ENCODE data around the gene FBXL7. TPM values are rescaled to one million over a fixed set of nuclear protein-coding genes. Genes with fewer than 3 reads are reported as not detected.

The FBXL7 gene
- total and polyA plus RNA-seq, 9 of the 15 experiments (the other 6 are each of a cell fraction or from before 2014, with no cell fraction given), result 0.04 to 0.08 TPM; not detected in 7

- TF ChIP-seq ARID3B (CRISPR knock-in tag; IDR thresholded peaks at IDR 0.05; ENCODE audit: borderline replicate concordance), result no peak
- TF ChIP-seq ZNF121 (CRISPR knock-in tag; conservative IDR thresholded peaks at IDR 0.05), result no peak
- TF ChIP-seq MBD1 (CRISPR knock-in tag; IDR thresholded peaks at IDR 0.05), result no peak
- TF ChIP-seq ZNF324 (CRISPR knock-in tag; IDR thresholded peaks at IDR 0.05), result no peak
- TF ChIP-seq GATAD2A (IDR thresholded peaks at IDR 0.05), result no peak
- TF ChIP-seq PTBP1 (IDR thresholded peaks at IDR 0.05; ENCODE audit: low read depth, low read length), result no peak
- TF ChIP-seq U2AF1 (optimal IDR thresholded peaks at IDR 0.05; ENCODE audit: low read depth, low read length), result no peak
These were observed 28.5 kb downstream of the FBXL7 start (continued) for GRCh38 chr5:15528476-15528875.

DNA sequence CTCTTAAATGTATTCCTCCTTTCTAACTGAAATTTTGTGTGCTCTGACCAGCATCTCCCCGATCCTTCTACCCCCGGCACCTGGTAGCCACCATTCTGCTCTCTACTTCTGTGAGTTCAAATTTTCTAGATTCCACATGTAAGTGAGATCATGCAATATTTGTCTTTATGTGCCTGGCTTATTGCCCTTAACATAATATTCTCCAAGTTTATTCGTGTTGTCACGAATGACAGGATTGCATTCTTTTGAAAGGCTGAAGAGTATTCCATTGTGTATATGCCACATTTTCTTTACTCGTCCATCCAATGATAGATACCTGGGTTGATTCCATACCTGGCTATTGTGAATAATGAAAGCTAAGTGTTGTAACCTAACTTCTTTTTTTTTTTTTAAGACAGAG is 29.0 kb downstream of the FBXL7 start:
- Histone ChIP-seq H3K36me3 (ENCODE audit: control insufficient read depth, insufficient read depth, low read length) (no peaks in the 10 kb centered on the region), H3K9me3 (replicated peaks; ENCODE audit: control insufficient read depth, insufficient read depth, low read depth, low read length) (peaks cover 4% of the 10 kb centered on the region), H3K27ac (ENCODE audit: extremely low read depth, low read depth, low read length) (no peak overlapping the region), H3K9ac (ENCODE audit: insufficient read depth in 1 of 2, low read depth in 2 of 2, low read length in 2 of 2) (no peak overlapping the region), H3K4me3 (no peak overlapping the region), H3K4me2 (ENCODE audit: insufficient read depth, low read length) (no peak overlapping the region), H4K20me1 (replicated peaks; ENCODE audit: control insufficient read depth, insufficient read depth, low read length) (no peaks in the 10 kb centered on the region), H3K9me1 (ENCODE audit: control insufficient read depth, insufficient read depth, low read length) (no peaks in the 10 kb centered on the region), H3K27me3 (ENCODE audit: control insufficient read depth in 2 of 2, insufficient read depth in 2 of 2, low read length in 2 of 2) (no peaks in the 10 kb centered on the region), H2AFZ (ENCODE audit: low read depth, low read length) (no peak overlapping the region), H3K79me2 (ENCODE audit: control insufficient read depth, insufficient read depth, low read length) (no peaks in the 10 kb centered on the region), H3K4me1 (replicated peaks in 1 of 2; ENCODE audit: control insufficient read depth in 2 of 2, insufficient read depth in 2 of 2, low read length in 2 of 2) (no peaks in the 10 kb centered on the region)
- in situ Hi-C loops (cut with MboI) (no loop called here), intact Hi-C loops (cut with micrococcal nuclease) (no loop called here)
- CTCF ChIA-PET (ENCODE audit: low intra/inter-chr PET ratio), result no interaction called here
- ATAC-seq, result no peak
- WGBS (ENCODE audit: insufficient coverage, low coverage, missing lambda C conversion rate), result 0% methylated on average over 5 of the region's 5 CpGs
- no TSS peak for BruUV-seq (replicated peaks)
- no peak for FAIRE-seq
- POLR2A ChIA-PET, result no interaction called here
- TF ChIP-seq CSDE1 (IDR thresholded peaks at IDR 0.05) (no peak), SAP30 (IDR thresholded peaks at IDR 0.05; ENCODE audit: borderline replicate concordance, insufficient read depth, low read depth, low read length, poor library complexity, severe bottlenecking) (no peak), TFAM (CRISPR knock-in tag; conservative IDR thresholded peaks at IDR 0.05) (no peak), LARP7 (IDR thresholded peaks at IDR 0.05) (no peak)
- DNase-seq (ENCODE audit: extremely low read depth in 1 of 4, low spot score in 3 of 4), result no peak

All from K562 (cell line).